GM19463 (cell line): ENCODE results near the gene SMARCC1.

Experiments
- ATAC-seq: cut with Tn5 transposase; IDR thresholded peaks from one replicate; pipeline ENCODE4 v1.9.1; 2021; ENCODE audit warnings: mild to moderate bottlenecking, moderate library complexity; ENCODE audit not compliant: unreplicated experiment

The SMARCC1 gene

DNA sequence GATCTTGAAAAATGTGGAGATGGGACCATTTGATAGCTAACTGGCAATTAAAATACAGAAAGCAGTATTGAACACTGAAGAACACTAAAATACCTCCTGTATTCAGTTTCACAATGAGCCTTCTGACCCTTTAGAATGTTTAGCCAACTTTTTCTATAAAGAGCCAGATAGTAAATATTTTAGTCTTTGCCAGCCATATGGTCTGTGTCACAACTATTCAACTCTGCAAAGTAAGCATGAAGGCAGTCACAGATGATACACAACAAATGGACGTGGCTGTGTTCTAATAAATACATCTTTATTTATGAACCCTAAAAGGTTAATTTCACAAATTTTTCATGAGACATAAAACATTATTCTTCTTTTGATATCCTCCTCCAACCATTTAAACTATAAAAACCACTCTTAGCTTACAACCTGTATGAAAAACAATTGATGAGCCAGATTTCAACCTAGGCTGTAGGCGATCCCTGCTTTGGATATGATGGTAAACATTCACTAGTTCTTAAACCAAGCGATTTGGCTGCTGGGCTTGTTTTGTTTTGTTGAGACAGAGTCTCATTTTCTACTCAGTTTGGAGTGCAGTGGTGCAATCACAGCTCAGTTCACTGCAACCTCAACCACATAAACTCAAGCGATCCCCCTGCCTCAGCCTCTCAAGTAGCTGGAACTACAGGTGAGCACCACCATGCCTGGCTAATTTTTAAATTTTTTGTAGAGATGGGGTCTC, 189.5 kb downstream of the SMARCC1 start:
- ATAC-seq = no peak

DNA sequence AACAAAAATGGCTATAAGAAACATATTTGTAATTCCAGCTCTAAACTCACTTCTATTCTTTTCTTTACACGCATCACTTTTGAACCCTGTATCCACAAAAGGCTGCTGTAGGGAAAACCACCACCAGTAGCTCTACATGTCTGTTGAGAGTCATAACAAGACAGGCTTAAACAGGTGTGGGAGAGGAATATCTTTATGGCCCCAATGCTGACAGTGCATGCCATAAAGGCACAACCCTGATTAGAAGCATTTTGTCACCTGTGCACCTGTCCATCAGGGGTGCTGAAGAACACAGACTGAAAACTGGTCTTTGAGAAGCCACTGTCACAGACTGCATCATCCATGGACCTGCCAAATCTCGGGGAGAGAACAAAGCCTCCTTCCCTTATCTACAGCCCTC, 191.5 kb downstream of the SMARCC1 start:
- no peak for ATAC-seq

DNA sequence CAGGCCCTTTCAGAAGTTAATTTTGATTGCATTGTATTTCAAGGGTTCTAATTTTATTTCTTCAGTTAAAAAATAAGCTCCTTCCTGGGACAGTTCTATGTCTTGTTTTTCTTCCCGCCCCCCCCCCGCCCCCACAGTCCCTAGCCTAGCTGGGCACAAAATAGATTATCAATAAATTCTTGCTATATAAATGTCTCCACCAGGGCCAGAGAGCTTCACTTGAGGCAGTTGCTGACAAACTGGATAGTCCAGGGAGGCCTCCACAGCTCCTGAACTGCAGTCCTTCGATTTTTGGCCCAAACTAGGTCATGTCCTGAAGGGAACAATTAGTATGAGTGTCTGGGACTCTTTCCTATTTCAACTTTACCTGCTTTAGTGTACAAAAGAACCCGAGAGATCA, 193.1 kb downstream of the SMARCC1 start:
- ATAC-seq = no peak

DNA sequence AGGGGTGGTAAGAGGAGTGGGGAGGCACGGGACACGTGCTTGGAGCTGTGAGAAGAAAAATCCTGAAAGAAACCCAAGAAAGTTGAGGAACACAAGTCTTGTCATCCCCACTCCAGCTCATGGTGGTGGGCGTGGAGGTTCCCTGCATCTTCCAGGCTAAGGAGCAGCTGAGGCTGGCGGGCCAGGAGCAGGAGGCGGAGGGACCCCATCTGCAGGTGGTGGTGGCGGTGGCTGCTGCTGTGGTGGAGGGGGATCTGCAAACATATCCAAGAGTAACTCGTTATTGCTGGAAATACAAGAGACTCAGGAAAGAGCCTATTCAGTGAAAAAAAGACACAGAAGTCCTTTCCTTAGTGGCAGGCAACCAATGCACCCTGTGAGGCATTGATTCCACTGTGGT, 193.6 kb downstream of the SMARCC1 start:
- ATAC-seq = no peak

DNA sequence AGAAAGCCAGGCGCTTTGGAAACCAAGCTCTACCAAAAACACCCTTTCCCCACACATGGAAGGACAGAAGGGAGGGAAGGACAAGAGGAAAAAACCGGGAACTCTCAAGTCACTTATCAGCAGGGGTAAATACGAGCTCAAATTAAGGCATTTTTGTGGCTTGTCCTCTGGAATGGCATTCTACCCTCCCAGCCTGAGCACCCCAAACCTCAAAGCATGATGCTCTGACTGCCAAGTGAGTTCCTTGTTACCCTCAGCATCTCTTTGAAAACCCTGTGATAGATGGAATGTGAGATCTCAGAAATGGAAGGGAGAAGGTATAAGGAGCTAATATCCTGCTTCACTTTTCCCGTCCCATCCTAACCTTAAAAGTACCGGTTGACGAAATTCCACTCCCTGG, 194.9 kb downstream of the SMARCC1 start:
- ATAC-seq = no peak

DNA sequence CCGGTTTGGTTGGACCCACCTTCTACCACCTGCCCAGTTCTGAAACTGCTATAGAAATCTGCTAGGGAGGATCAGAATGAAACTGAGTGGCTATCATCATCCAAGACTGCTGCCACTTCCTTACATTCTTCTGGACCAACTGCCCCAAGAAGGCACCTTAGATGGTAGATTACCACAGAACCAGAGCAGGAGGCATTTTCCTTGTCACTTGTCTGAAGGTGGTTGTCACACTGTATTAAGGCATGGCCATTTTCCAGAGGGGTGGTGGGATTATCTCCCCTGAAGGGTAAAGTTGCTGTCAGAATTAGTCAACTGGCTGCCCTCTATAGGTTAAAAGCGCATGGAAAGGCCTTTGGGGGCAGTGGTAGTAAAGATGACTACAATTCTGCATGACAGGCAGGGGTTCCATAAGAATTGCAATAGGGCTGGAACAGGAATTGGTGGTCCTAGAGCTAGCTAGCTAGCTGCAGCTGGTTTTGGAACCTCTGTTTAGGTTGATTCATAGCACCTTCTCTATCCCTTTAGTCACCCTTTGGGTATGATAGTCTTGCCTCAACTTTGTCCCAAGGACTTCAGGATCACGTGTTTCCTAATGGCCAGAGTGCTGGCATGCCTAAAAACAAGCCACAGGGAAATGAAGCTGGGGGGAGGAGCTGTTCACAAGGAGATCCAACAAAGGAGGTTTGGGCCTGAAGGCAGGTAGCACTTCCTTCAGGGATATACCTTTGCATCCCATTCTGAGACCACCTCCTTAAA, 198.2 kb downstream of the SMARCC1 start:
- ATAC-seq = no peak

DNA sequence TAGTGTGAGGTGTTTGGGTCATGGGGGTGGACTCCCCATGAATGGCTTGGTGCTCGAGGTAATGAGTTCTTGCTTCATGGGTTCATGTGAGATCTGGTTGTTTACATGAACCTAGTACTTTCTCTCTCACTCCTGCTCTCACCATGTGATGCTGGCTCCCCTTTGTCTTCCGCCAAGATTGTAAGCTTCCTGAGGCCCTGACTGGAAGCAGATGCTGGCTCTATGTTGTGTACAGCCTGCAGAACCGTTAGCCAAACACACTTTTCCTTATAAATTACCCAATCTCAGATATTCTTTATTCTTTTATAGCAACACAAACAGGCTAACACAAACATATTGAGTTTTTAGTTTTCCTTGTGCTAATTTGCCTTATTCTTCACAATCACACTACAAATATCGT, 199.9 kb downstream of the SMARCC1 start:
- no peak for ATAC-seq

DNA sequence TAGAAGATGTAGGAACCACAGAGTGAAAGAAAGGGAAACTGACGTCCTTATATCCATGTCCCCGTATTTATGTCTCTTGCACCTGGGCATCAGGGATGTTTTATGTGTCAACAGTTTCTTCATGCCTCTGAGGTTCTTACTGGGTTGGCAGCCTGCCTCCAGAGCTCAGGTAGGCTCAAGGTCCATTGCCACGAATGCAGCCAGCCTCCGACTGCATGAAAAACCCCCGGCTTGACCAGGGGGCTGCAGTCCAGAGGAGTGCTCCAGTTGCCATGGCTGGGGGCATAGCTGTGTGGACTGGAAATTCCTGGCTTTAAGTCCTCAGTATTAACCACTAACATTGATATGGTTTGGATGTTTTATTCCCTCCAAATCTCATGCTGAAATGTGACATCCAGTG, 200.3 kb downstream of the SMARCC1 start:
- ATAC-seq = no peak

DNA sequence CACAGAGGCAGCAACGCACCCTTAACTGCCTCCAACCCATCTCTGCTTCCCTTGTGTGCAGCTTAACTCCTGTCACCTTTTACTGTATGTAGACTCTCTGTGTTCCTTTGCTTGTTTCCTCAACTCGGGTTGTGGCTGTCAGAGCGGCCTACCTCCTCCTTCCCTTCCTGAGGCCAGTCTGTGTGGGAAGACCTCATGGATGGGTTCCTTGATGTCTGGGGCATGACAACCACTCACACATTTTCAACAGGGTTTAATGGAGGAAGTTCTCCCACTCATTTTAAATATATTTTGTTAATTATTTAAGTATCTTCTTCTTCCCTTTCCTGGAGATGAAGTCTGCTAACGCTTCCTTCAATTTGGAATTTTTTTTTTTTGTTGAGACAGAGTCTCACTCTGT, 201.2 kb downstream of the SMARCC1 start:
- ATAC-seq = no peak

DNA sequence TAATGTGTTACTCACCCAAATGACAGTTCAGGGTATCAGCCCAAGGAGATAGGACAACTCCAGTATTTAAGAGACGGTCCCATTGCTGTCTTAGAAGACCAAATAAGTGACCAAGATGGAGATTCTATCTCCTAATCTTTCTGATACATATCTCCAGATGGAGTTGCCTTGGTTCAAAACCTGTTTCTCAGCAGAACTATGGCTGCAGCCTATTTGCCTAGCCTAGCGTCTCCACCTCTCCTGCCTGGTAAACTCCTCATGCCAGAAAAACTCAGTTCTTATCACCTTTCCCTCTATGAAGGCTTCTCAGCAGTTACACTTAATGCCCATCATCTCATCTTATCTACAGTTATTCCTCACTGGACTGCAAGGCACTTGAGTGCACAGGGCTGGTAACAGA, 201.8 kb downstream of the SMARCC1 start:
- ATAC-seq = no peak

DNA sequence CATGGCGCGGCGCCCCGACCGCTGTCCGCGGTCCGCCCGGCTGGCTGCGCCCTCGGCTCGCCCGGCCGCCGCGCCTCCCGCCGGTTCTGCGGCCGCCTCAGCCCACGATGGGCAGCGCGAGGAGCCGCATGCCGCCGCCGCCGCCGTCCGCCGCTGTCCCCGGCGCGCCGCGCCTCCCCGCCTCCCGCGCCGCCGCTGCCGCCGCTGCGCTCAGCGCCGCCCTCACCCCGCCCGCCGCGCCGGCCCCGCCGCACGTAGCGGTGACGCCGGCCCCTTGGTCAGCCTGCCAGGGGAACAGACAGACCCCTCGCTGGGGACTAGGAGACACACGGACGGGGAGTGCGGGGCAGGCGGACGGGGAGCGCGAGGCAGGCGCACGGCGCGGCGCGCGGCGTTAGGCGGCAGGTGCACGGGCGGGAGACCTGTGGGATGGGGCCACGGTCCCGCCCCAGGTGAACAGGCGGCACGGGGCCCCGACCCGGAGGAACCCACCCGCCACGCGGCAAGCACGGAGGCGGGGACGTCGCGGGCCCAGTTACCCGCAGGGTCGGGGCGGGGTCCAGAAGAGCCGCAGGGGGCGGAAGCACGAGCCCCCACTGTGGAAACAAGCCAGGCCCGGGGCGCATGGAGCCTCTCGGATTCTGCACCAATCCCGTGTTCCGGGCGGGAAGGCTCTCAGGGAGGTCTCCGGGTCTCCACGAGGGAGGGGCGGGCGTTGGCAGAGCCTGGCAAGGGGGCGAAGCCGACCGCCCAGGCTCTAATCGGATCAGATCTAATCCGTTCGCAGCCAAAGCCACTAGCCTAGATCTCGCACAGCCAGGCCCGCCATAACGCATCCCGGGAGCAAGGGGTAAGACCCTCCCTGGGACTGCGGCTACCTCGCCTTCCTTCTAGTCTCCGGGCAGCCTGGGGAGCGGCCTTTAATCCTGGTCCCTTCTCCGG, 202.7 kb downstream of the SMARCC1 start, which contains the start of gene CSPG5:
Gene CSPG5, minus strand, starts transcription at position 175 of the 942 bp plus-strand sequence. Its CDS starts 172 bp downstream, at position 3.
- no peak for ATAC-seq

DNA sequence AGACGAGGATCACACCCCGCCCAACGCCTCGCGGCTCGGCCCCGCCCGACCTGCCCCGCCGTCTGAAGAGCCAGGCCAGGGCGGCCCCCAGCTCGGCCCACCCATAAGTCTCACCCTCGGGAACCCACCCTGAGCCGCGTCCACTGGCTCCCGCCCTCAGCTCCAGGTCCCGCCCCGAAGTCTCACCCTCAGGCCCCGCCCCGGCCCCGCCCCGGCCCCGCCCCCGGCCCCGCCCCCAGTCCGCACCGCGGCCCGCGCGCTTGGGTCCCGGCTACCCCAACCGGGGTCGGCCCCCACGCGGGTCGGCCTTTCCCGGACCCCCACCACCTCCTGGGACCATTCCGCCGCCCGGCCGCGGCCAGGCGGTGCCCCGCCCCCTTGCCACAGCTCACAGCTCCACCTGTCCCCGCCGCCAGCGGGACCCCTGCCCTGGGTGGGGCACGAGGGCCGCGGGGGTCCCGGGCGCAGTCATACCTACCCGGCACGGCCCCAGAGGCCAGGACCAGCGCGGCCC, 203.5 kb downstream of the SMARCC1 start:
- no peak for ATAC-seq

DNA sequence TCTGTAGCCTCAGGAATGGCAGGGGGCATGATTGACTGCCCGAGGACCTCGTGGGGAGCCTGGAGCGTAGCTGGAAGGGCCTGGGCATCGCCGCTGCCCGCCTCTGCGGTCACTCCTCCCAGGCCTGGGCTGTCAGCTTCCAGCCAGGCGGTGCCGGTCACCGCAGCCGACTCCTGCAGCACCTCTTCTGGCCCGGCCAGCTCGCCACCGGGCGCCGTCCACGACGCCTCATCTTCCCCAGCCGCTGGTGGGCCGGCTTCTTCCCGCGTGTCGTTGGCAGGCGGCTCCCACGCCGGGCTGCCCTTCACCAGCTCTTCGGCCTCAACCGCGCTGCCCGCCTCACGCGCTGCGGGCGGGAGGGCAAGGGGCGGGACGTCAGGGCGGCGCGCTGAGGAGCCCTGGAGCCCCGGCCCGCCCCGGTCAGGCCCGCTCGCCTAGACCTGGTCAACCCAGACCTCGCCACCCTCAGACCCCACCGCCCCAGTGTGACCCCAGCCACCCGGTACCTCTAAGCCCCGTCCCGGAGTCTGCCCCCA, 204.0 kb downstream of the SMARCC1 start:
- no peak for ATAC-seq

DNA sequence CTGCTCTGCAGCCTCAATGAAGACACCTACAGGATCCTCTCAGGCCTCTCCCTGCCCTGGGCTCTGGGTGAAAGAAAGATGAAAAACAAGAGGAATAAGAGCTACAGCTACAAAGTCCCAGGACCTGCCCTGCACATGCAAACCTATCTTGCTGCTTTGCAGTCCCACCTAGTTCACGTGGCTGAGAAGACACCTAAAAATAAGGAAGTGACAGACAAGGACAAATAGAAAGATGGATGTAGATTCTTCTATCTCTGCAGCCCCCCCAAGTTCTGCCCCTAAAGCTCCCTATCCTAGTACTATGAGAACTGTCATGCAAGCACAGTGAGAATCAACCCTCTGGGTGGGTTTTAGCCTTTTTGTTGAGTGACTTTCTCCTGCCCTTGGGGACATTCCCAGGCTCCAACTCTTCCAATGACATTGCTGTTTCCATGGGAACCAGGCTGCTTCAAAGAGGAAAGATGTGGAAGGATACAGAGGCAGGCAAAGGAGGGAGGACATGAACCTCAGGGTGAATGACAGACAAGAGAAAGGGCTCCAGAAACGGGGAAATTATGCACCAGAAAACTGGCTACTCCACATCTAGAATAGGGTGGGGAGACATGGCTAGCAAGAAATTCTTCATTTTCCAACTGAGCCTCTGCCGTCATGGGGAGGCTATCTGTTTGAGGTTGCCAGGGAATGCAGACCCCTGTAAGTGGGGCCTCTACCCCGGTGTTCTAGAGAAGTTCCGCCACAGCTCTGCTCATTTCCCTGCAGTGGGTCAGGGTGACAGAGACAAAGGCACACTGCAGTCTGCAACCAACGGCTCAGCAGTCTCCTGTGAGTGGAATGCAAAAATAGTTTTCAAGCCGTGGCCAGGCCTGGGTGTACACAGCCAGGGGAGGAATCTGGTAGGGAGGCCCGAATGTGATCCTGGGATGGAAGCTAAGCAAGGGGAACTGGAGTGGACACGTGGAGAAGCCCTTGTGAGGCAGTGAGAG, 208.2 kb downstream of the SMARCC1 start:
- ATAC-seq = no peak

DNA sequence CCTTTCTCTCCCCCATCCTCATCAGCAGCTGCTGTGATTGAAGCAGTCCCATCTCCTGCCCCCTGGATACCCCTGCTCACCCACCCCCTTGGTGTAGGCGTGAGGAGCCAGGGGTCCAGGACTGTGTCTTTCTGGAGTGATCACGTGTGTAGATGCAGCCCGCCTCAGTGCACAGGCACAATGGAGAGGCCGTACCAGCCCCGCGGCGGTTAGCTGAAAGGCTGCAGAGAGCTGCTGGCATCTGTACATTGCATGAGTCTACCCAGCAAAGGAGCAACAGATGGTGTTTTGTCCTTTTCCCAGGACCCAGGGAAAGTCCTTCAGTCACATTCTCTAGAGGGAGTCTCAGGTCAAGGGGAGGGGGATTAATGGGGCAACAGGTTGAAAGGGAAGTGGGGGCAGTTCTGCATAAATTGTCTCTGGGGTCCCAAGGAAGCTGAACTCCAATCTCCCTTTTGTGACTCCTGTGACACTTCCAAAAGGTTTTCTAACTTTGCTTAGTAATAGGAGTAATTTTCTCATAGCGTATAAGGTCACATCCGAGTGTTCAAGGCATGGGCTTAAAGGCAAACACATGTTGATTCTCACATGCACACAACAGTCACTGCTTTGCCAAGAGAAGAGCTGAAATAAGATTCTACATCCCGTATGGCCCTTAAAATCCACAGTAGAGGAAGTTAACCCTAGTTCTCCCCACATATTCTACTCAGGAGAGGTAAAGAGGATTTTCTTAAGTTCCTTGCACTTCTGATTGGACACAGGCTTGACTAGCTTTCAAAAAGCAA, 210.1 kb downstream of the SMARCC1 start:
- no peak for ATAC-seq

DNA sequence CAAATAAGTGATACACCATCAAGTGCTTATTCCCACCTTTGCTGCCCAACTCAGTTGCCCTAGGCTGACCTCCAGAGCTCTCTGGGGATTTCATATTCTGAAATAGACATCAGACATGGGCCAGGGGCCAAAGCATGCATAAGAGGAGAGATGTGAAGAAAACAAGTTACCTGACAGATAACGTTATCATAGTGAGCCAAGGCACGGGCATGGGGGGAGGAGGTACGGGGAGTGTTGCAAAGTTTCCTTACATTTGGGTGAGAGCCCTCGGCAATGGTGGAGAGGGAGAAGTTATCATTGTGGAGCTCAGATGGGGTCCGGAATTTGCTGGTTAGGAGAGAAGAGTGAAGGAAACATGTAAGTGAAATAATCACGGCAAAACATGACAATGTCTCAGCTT, 212.8 kb downstream of the SMARCC1 start:
- ATAC-seq = no peak

DNA sequence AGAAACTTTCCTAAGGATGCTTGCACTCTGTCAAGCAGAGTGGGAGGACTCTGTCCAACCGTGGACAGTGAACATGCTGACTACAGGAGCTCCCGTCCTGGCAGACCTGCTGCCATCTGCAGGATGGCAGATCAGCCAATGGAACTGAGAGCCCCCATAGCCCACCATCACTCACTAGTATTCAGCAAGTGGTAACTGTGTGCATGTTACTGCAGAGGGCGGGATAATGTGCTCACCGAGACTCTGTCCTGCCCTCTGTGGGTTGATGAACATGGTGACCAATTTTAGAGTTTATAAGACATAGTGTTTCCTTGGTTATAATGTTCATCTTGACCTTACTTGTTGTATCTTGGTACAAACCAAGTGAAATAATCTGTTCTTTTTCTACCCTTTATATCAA, 214.5 kb downstream of the SMARCC1 start:
- ATAC-seq = no peak

DNA sequence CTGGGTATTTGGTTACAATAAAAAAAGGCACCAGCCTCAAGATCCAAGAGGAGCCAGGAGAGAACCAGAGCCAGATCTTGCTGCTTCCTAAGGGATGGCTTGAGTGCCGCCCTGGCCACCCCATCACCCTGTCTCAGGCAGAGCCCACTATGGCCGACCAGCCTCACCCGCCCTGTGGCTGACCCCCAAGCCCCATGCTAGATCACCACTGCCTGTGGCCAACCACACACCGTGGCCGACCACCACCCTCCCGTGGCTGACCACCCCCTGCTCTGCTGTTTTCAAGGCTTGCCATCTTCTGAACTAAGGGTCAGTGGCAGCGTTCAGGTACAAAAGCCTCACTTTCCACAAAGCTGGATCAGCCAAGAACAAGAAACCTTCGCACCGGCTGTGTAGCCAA, 215.0 kb downstream of the SMARCC1 start:
- no peak for ATAC-seq
